Natural killer cell (primary cell): Measurements from ENCODE around the gene CHCHD3. TPM values are rescaled to one million over a fixed set of nuclear protein-coding genes. Genes with fewer than 3 reads are reported as not detected.
"Not testable (repeated sequence)": the region's sequence is repeated elsewhere in the genome, so short reads cannot be mapped to it uniquely, and the experiment has no call there.

Source experiments
- ATAC-seq, 3 donors: fragments of 150-1000 bp in 2 of 3; fragments of 200-7000 bp in 1 of 3; cut with Tn5 transposase; 1 replicate in 1 of 3; 2 replicates in 2 of 3; pipeline ENCODE4 v1.10.0; 2021; ENCODE audit warnings: mild to moderate bottlenecking in 2 of 3, moderate library complexity in 2 of 3
- DNase-seq, 2 donors: peaks; one replicate each; pipeline versions ENCODE4 v3.0.0 to v3.0.0-alpha.2; 2013 to 2021; ENCODE audit warnings: mixed read lengths in 1 of 2
- H3K27ac ChIP-seq: one replicate; pipeline ENCODE4 v1.5.1; 2013; ENCODE audit warnings: mild to moderate bottlenecking, low read length
- H3K27me3 ChIP-seq: one replicate; pipeline ENCODE4 v1.6.1; 2013; ENCODE audit warnings: low read length; ENCODE audit not compliant: control insufficient read depth, insufficient read depth
- H3K36me3 ChIP-seq: one replicate; pipeline ENCODE4 v1.6.1; 2013; ENCODE audit warnings: low read length; ENCODE audit not compliant: control insufficient read depth, insufficient read depth
- H3K4me1 ChIP-seq: one replicate; pipeline ENCODE4 v1.6.1; 2013; ENCODE audit warnings: low read length; ENCODE audit not compliant: control insufficient read depth, insufficient read depth
- H3K4me3 ChIP-seq: one replicate; pipeline ENCODE4 v1.5.1; 2013; ENCODE audit warnings: low read length
- H3K9me3 ChIP-seq: one replicate; pipeline ENCODE4 v1.6.1; 2013; ENCODE audit warnings: low read length; ENCODE audit not compliant: control insufficient read depth, insufficient read depth
- H3K27ac Mint-ChIP-seq, 2 donors: one replicate each; pipeline ENCODE4 v1.8.0; 2022; ENCODE audit warnings: mild to moderate bottlenecking in 2 of 2, mixed read lengths in 2 of 2, moderate library complexity in 1 of 2
- H3K27me3 Mint-ChIP-seq, 2 donors: one replicate each; pipeline ENCODE4 v1.8.0; 2022; ENCODE audit warnings: low read depth in 2 of 2, mixed read lengths in 2 of 2
- H3K36me3 Mint-ChIP-seq: one replicate; pipeline ENCODE4 v1.8.0; 2022; ENCODE audit warnings: mixed read lengths
- H3K4me1 Mint-ChIP-seq, 2 donors: one replicate each; pipeline ENCODE4 v1.8.0; 2022; ENCODE audit warnings: mixed read lengths in 2 of 2
- H3K4me3 Mint-ChIP-seq: one replicate; pipeline ENCODE4 v1.8.0; 2022; ENCODE audit warnings: mild to moderate bottlenecking, moderate library complexity, mixed read lengths
- H3K9me3 Mint-ChIP-seq, 2 donors: one replicate each; pipeline ENCODE4 v1.8.0; 2022; ENCODE audit warnings: mixed read lengths in 2 of 2
- WGBS: methylation state at CpG from one replicate; pipeline ENCODE4 v1.1.7; 2013; ENCODE audit warnings: missing lambda C conversion rate; ENCODE audit not compliant: insufficient coverage; 5-methylcytosine and 5-hydroxymethylcytosine counted together
- intact Hi-C: fragments of 100-400 bp; cut with micrococcal nuclease; formaldehyde crosslinking; loops from one replicate; pipeline ENCODE4 v1.14.2; 2022
- total RNA-seq, 4 donors: library from RNA; stranded (reverse); fragments of 120-200 nt in 1 of 4; gene quantifications; one replicate each; pipeline versions ENCODE4 v1.2.3 to v1.2.4, GENCODE V29; 2013 to 2022
- TF ChIP-seq, protein P1 (sequence below): fragments of 200-600 bp; IDR thresholded peaks from one replicate; pipeline ENCODE4 v1.8.0; 2022; ENCODE audit warnings: antibody characterized with exemption

The CHCHD3 gene
- total RNA-seq, 3 donors from 2014 or later (not counting 1 experiment from before 2014, with no cell fraction given) = 35.2 to 41.0 (median 35.9) TPM

DNA sequence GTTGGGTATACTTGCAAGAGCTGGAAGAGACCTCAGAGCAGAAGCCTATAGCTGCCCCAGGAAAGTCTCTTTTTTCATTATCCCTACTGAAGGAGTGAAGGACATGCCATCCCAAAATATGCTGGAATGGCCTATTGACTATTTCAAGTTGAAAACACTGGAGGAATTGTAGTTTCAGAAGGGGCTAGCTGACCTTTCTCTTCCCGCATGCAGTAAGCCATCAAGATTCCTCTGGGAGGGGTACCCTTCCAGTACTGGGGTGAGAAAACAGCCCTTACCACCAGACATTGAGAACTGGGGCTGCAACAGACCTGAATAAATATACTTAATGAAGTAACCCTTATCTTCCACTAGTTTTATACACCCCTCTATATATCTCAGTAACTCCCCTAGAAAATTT is 41.7 kb downstream of the CHCHD3 start:
- TF ChIP-seq, protein P1, sequence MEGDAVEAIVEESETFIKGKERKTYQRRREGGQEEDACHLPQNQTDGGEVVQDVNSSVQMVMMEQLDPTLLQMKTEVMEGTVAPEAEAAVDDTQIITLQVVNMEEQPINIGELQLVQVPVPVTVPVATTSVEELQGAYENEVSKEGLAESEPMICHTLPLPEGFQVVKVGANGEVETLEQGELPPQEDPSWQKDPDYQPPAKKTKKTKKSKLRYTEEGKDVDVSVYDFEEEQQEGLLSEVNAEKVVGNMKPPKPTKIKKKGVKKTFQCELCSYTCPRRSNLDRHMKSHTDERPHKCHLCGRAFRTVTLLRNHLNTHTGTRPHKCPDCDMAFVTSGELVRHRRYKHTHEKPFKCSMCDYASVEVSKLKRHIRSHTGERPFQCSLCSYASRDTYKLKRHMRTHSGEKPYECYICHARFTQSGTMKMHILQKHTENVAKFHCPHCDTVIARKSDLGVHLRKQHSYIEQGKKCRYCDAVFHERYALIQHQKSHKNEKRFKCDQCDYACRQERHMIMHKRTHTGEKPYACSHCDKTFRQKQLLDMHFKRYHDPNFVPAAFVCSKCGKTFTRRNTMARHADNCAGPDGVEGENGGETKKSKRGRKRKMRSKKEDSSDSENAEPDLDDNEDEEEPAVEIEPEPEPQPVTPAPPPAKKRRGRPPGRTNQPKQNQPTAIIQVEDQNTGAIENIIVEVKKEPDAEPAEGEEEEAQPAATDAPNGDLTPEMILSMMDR = no peak
- H3K27me3 Mint-ChIP-seq = no peaks in the 10 kb centered on the region

DNA sequence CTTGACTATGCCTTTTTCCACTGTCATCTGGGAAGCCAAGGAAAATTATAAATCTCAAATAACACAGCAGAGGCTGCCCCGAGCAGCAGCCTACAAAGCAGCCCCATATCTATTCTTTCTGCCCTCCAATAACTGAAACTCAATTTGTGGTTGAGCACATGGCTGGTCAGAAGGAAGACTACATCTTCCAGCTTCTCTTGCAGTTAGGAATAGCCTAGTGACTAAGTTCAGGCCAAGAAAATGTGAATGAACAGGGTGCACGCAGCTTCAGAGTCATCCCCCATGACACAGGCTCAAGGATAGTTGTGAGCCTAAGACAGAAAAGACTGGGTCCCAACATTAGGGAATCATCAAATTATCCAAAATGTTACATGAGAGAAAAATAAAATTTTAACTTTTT is 42.3 kb downstream of the CHCHD3 start:
- no peak overlapping the region for H3K4me3 Mint-ChIP-seq
- ATAC-seq (no peak), DNase-seq (no peak)
- Histone ChIP-seq H3K27ac (no peak overlapping the region), H3K27me3 (no peaks in the 10 kb centered on the region), H3K4me1 (no peaks in the 10 kb centered on the region), H3K9me3 (no peaks in the 10 kb centered on the region), H3K36me3 (no peaks in the 10 kb centered on the region), H3K4me3 (no peak overlapping the region)
- H3K27ac Mint-ChIP-seq = no peak overlapping the region
- no peaks in the 10 kb centered on the region for H3K36me3 Mint-ChIP-seq
- peaks cover 24 to 32% of the 10 kb centered on the region in 2 donors for H3K4me1 Mint-ChIP-seq
- TF ChIP-seq, protein P1 = no peak
- H3K27me3 Mint-ChIP-seq = no peaks in the 10 kb centered on the region
- H3K9me3 Mint-ChIP-seq = no peaks in the 10 kb centered on the region
- 93% methylated on average over 2 of the region's 2 CpGs for WGBS
- intact Hi-C loops = no loop called here

More for the DNA sequence above, 41.7 kb downstream of the CHCHD3 start:
- H3K4me1 Mint-ChIP-seq = peaks cover 24 to 29% of the 10 kb centered on the region in 2 donors
- H3K27ac ChIP-seq = no peak overlapping the region
- ATAC-seq (no peak), DNase-seq (no peak)
- H3K4me3 ChIP-seq = no peak overlapping the region
- H3K36me3 ChIP-seq = no peaks in the 10 kb centered on the region
- 0% methylated on average over 1 of the region's 1 CpG for WGBS
- no peak overlapping the region for H3K27ac Mint-ChIP-seq
- H3K4me1 ChIP-seq = no peaks in the 10 kb centered on the region
- no peak overlapping the region for H3K4me3 Mint-ChIP-seq
- intact Hi-C loops = no loop called here
- no peaks in the 10 kb centered on the region for H3K36me3 Mint-ChIP-seq
- H3K9me3 Mint-ChIP-seq = no peaks in the 10 kb centered on the region
- H3K9me3 ChIP-seq = no peaks in the 10 kb centered on the region
- H3K27me3 ChIP-seq = no peaks in the 10 kb centered on the region

DNA sequence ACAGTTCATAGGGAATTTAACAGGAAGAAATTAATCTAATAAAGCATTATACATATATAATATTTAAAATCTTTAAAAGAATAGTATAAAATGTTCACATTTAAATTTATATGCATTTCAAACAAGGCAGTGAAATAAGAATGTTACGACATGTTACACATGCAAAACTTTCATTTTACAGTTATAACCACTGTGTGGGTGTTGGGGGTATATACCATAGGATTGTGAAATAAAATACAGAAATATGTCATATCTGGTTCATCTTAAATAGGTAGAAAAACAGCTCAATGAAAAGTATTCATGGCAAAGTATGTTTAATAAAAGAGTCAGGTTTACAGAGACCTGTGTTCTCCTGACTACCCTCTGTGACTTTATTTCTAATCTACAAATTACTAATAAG is 45.6 kb downstream of the CHCHD3 start:
- no peaks in the 10 kb centered on the region for H3K9me3 ChIP-seq
- no CpG with 5 or more reads among the region's 1 CpG for WGBS
- H3K4me1 Mint-ChIP-seq = peaks cover 15 to 26% of the 10 kb centered on the region in 2 donors
- H3K4me3 Mint-ChIP-seq = no peak overlapping the region
- TF ChIP-seq, protein P1 = no peak
- H3K27me3 ChIP-seq = no peaks in the 10 kb centered on the region
- H3K27ac Mint-ChIP-seq = no peak overlapping the region
- no peaks in the 10 kb centered on the region for H3K36me3 Mint-ChIP-seq
- H3K36me3 ChIP-seq = no peaks in the 10 kb centered on the region
- DNase-seq = no peak
- H3K27ac ChIP-seq = no peak overlapping the region
- H3K4me1 ChIP-seq = no peaks in the 10 kb centered on the region
- no peak overlapping the region for H3K4me3 ChIP-seq
- H3K27me3 Mint-ChIP-seq = no peaks in the 10 kb centered on the region
- ATAC-seq = no peak
- H3K9me3 Mint-ChIP-seq = no peaks in the 10 kb centered on the region
- intact Hi-C loops = no loop called here

DNA sequence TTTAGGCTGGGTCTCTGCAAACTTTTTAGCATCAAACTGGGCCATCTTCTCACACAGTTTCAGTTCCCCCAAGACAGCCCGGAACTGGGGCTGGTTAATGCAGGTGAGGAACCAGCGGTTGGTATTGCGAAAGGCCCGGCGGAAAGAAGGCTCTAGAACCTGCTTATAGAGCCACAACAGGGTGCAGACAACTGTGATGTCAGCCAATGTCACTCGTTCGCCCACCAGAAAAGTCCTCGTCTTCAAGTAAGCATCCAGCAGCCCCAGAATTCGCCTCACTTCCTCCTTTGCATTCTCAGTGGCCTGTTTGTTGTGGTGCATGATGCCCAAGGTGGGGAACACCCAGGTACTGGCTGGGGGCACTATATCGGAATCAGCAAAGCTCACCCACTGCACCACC is 46.6 kb downstream of the CHCHD3 start:
- H3K36me3 Mint-ChIP-seq, H3K36me3 ChIP-seq, intact Hi-C loops, H3K9me3 ChIP-seq, H3K4me3 ChIP-seq, H3K9me3 Mint-ChIP-seq, H3K4me3 Mint-ChIP-seq, H3K27me3 Mint-ChIP-seq, H3K27me3 ChIP-seq, H3K4me1 ChIP-seq, H3K27ac ChIP-seq, ATAC-seq, H3K27ac Mint-ChIP-seq: not testable (repeated sequence)
- WGBS = 84% methylated on average over 10 of the region's 10 CpGs
- peak in 1 of 2 donors; percentile 4 for DNase-seq
- peaks cover 13 to 21% of the 10 kb centered on the region in 2 donors for H3K4me1 Mint-ChIP-seq
